ENCODE data around the gene PARVG.

GRCh38 chr22:44229809-44230208 is 49.1 kb downstream of the PARVG start:
- no peak for TF ChIP-seq CTCF (IDR thresholded peaks at IDR 0.05; ENCODE audit: insufficient read depth, low read depth, low read length)
- TF ChIP-seq EZH2 (IDR thresholded peaks at IDR 0.05; ENCODE audit: insufficient read depth, low read length) = no peak
